GM19099 (cell line): ENCODE measurements around the gene TLX2.

Source experiments
- POLR2A ChIP-seq: IDR thresholded peaks from 3 replicates; pipeline ENCODE4 v1.6.1; 2011; ENCODE audit warnings: low read depth; ENCODE audit not compliant: insufficient read length; ENCODE audit errors: extremely low read depth

Gene TLX2

DNA sequence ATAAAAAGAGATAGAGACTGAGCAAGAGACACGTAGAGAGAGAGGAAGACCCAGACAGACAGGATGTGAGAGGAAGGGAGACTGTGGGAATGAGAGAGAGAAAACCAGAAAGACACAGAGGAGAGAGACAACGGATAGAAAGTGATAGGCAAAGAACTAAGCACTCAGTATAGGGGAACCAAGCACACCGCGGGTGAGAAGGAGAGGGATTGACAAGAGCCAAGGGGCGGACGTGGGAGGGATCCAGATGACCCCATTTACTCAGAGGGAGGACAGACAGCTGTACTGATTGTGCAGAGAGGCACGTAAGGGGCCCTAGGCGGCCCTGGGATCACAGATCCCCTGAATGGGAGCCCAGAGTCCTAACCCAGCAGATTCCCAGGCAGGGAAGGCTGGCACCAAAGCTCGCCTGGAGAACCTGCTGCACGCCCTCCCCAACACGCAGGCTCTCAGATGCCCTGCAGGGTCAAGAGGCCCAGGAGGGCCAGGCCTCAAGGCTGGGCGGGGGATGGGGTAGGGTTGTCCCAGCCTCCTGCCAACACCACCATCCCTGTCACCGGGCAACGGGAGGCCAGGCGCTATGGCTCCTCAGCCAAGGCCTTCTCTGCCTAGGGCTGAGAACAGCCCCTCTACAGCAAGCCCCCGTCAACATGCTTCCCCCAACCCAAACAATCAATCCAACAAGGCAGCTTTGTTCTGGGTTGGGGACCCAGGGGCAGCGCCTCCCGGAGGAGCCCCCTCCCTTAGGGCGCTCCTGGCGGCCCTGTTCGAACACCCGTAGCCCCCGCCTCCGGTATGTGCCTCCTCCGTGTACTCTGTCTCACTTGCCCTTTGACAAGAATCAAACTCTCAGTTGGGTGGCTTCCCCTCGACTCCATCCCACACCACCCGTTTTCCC is 38.9 kb downstream of the TLX2 start:
- TF ChIP-seq POLR2A: peak; percentile 37

DNA sequence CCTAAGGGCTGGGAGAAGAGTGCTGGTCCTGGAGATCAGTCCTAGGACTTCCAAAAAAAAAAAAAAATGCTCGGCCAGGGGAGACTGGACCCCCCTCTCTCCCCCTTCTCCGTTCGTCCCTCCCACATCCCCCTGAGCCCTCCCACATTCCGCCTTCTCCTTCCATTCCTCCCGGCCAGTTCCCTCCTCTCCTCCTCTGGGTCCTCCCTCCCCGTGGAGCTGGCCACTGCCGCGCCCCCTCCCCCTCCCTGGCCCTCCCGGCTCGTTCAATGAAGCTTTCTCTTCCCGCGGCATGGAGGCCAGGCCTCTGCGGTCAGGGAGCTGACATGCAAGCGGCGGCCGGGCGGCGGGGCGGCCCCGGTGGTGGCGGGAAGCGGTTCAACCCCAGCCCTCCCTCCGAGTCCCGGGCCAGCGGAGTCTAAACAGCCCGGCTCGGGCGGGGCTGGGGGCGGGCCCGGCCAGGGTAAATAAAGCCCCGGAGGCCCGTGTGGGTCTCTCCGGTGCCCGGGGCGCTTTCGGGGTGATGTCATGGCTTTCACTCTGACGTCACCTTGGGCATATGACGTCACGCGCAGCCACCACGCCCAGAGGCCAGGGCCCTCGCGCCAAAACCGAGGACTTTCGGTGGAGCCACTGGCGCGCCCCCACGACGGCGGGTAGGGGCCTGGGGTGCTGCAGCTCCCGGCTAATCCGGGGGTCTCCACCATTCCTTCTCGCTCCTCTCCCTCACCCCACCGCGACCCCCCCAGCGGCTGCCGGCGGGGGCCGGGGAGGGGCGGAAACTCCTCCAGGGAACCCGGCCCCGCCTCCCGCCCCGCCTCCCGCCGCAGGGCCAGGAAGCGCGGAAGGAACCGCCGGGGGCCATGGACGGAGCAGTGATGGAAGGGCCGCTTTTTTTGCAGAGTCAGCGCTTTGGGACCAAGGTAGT is 39.9 kb downstream of the TLX2 start, which contains the start of the genes DOK1 and LOXL3:
DOK1 (plus strand) TSS at position 829 of the 928 bp plus-strand sequence; CDS start at position 864, 35 bp downstream.
LOXL3 (minus strand) TSS at position 51 of the 928 bp plus-strand sequence. CDS start 1,308 bp downstream, outside the sequence.
- TF ChIP-seq POLR2A: peak; percentile 67

DNA sequence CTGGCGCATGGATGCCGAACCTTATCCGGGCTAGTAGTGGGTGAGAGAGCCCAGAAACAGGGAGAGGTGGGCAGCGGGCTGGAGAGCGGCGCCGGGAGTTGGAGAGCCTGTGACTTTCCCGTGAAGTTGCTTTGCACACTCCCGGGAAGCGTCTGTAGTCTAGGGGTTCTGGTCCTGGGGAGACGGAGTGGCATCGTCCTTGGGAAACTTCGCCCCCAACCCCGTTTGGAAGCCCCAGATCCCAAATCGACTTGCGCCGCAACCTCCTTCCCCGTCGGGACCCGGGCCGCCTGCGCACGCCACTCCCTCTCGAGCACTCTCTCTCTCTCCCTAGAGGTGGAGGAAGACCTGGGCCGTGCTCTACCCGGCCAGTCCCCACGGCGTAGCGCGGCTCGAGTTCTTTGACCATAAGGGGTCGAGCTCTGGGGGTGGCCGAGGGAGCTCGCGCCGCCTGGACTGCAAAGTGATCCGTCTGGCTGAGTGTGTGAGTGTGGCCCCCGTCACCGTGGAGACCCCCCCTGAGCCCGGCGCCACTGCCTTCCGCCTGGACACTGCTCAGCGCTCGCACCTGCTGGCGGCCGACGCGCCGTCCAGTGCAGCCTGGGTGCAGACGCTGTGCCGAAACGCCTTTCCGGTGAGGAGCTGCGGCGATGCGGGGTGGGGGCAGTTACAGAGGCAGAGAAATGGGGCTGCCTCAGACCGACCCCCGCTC is 40.7 kb downstream of the TLX2 start:
- TF ChIP-seq POLR2A: peak; percentile 26

DNA sequence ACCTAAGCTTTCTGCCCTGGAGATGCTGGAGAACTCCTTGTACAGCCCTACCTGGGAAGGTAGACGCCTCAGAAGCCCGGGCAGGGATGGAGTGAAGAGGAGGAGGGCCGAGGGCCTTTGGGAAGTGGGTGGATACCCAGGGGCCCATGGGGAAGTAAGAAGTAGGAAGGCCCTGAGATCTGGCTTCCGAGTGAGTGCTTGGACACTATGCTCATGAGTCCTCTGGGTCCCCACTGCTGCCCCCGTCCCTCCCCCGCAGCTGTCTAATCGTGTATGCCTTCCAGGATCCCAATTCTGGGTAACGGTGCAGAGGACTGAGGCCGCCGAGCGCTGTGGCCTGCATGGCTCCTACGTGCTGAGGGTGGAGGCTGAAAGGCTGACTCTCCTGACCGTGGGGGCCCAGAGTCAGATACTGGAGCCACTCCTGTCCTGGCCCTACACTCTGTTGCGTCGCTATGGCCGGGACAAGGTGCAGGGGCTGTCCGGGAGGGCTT is 41.4 kb downstream of the TLX2 start:
- peak; percentile 5 for TF ChIP-seq POLR2A

DNA sequence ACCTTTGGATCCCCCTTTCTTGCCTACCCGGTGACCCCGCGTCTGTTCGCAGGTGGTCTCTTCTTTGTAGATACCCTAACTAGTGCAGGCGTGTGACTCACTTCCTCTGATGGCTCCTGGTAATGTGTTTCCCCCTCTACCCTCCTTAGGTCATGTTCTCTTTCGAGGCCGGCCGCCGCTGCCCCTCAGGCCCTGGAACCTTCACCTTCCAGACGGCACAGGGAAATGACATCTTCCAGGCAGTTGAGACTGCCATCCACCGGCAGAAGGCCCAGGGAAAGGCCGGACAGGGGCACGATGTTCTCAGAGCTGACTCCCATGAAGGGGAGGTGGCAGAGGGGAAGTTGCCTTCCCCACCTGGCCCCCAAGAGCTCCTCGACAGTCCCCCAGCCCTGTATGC is 41.9 kb downstream of the TLX2 start:
- TF ChIP-seq POLR2A: peak; percentile 4

DNA sequence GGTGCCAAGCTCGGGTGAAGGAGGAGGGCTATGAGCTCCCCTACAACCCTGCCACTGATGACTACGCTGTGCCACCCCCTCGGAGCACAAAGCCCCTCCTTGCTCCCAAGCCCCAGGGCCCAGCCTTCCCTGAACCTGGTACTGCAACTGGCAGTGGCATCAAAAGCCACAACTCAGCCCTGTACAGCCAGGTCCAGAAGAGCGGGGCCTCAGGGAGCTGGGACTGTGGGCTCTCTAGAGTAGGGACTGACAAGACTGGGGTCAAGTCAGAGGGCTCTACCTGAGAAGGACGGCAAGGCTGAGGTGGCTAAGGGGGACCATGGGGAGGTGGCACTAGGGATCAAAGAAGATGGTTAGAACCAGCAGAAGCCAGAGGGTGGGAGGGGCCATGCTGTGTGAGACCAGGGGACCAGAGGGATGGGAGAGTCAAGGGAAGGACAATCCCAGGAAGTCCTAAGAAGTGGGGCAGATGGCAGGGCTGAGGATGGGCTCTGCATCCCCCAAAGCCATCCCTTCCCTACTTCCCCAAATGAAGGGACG is 42.7 kb downstream of the TLX2 start:
- TF ChIP-seq POLR2A: no peak

DNA sequence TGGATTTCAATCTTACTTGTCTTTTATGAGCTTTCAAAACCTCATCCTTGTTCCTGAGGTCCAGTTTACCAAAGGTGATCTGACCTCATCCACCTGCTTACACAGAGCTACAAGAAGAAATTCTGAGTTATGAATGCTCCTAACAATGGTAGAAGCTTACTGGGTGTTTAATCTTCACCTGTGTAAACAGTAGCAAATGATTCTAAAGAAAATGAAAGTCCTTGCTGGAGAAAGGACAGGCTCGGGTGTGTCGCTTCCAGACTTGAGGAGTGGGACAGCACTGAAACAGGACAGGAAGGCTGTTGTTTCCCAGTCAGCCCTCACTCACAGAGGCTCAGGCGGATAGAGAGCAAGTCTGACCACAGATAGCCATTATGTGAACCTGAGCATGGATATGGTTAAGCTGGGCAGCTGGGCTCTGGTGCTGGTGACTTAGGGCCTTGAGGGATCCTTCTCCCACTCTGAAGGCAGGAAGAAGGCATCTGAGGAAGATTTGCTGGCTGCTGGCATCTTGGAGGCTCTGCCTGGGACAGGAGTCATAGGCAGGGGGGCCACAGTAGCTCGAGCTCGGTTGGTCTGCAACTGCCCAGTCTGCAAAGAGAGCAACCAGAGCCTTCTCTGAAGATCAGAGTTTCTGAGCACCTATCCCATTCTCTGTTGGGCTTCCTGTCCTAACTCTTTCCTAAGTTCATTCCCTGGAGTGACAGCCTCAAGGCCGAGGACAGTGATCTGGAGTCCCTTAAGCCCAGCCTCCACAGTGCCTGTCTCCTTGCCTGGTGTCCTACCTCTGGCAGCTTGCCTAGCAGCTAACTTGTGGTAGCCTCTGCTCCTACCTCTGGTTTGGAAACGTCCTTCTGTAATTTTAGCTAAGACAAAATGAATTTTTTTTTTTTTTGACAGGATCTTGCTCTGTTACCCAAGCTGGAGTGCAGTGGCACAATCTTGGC is 44.3 kb downstream of the TLX2 start:
- TF ChIP-seq POLR2A: peak; percentile 34

DNA sequence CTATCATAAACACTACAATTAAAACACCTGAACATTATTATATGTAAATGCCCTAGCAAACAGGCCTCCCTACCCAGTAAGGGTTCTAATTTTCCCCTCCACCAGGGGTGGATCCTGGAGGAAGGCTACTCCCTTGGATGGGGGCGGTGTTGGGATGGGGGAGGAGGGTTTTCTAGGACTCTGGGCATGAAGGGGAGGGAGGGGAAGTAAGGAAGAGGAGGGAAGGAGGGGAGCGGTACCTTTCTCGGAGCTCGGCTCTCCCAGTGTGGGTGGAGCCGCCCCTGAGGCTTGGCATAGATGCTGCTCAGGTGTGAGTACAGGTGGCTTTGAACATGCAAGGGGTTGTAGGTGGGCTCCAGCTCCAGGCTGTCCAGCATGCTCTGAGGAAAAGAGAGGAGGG is 45.7 kb downstream of the TLX2 start:
- TF ChIP-seq POLR2A: no peak

DNA sequence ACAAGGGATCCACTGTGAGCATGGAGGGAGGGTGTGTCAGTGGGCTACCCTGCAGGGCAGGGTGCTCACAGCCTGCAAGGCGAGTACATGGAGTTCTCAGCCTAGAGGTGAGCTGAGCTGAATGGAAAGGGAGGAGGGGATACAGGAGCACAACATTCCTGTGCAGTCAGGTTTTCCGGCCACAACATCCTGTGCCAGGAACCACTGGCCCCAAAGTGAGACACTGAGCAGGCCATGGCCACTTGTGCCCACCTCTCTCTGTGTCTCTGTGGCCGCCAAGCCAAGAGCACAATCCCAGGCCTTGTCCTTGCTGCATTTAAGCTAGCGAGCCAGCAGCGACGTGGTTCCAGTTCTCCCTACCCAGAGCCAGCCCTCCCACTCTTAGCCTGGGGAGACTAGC is 46.3 kb downstream of the TLX2 start:
- no peak for TF ChIP-seq POLR2A

DNA sequence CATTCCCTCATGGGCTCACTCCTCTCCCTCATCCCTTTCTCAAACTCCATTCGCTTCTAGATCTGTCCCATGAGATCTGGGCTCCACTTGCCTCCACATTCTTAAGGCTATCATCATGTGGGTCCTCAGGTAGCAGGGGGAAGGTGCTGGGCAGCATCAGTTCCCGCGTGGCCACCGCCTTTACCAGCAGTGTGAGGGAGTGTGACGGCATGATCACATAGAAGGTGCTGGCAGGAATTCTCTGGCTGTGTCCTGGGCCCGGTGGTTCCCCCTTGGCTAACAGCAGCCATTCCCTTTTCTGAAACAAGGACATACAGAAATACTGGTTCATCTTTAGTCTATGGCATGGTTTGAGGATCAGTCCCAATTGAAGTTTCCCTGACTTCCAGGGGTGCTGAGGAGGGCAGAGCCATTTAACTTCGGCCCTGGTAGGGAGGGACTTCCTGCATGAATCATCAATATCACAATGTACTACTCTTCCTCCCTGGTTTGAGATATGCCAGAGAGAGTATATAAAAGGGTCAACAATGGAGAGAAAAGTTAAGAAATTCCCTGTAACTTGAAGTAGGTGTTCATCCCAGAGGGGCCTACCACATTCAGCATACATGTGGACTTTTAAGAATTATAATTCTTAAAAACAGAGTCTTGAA is 48.0 kb downstream of the TLX2 start:
- TF ChIP-seq POLR2A: no peak

DNA sequence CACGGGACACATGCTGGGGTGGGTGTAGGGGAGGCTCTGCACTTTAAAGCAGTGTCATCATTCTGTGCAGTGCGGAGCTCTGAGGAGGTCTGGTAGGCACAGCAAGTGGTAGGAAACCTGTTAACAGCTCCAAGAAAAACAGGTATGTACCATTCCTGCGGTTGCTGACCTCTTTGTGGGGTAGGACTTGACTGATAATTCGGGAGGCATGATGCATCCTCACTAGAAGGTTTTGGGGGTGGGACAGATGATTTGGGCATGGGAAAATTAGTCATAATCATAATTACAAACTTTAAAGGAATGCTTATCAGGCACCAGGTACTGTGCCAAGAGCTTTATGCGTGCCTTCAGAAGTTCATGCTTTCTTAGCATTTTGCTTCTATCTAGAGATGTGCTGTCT is 50.0 kb downstream of the TLX2 start:
- no peak for TF ChIP-seq POLR2A

DNA sequence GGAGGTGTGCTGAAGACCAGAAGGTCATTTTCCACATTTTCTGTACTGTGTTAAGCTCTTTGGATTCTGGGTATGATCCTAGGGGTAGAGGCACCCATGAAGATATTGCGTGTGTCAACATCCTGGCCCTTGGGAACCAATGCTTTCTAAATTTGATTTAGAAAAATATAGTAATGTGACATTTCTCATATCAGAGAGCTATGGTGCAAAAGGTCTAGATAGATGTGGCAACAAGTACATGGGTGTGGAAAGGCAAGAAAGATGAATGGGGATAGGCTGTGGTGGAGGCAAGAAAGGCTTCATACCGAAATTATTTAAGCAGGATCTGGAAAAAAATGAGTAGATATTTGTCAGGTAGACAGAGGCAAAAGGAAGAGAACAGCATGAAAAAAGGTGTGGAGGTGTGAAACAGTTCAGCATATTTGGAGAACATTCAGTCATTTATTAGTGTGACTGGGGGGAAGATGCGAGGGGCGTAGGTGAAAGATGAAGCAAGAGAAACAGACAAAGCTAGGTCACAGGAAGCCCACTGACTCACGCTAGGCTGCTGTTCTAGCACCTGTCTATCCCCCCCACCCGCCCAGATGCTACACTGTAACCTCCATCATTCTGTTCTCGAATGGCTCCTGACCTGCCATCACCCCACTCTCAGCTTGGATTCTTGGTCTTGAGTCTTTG is 52.0 kb downstream of the TLX2 start:
- TF ChIP-seq POLR2A: no peak

DNA sequence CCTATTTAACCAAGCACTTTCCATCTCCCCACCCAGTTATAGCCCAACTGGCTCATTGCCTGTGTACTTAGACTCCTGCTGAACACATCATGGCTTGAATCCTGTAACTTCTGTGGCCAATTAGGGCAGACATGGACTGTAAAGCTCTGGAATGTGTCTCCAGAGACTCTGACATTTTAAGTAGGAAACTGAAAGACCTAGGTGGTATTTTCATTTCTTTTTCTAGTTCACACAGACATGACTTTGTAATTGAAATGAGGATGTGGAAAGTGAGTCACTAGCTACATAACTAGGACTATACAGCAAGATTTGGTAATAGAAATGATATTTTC is 52.5 kb downstream of the TLX2 start:
- no peak for TF ChIP-seq POLR2A
